GM23338 (cell line): ENCODE results near the gene POLR3G.

Experiments used
- CTCF ChIP-seq, 2 experiments: fragments of 200-600 bp in 1 of 2; sonication (generic) in 1 of 2; conservative IDR thresholded peaks; 2 replicates each; pipeline versions ENCODE4 v1.5.1 to v1.6.1; 2016 to 2017; ENCODE audit warnings: antibody characterized with exemption in 2 of 2, low read depth in 2 of 2, mild to moderate bottlenecking in 2 of 2, moderate library complexity in 1 of 2
- NANOG ChIP-seq: IDR thresholded peaks from 2 replicates; pipeline ENCODE4 v1.6.1; 2016; ENCODE audit warnings: antibody characterized with exemption, borderline replicate concordance

GRCh38 chr5:90557871-90558270 lies 83.2 kb downstream of the POLR3G start:
- TF ChIP-seq CTCF (conservative IDR thresholded peaks at IDR 0.05; ENCODE audit: low read depth in 2 of 2) (no peak), NANOG (no peak)
